ENCODE data around the gene ZDHHC20. TPM values are rescaled to one million over a fixed set of nuclear protein-coding genes. Genes with fewer than 3 reads are reported as not detected.

ZDHHC20 gene
- total RNA-seq, 1 donor from 2014 or later = 54.8 TPM

GRCh38 chr13:21435231-21435630 is 23.9 kb downstream of the ZDHHC20 start:
- Histone ChIP-seq H3K4me3 (ENCODE audit: low read depth, low read length) (no peak overlapping the region), H3K36me3 (ENCODE audit: control insufficient read depth, insufficient read depth, low read length) (no peaks in the 10 kb centered on the region), H3K27me3 (ENCODE audit: control insufficient read depth, insufficient read depth, low read length) (no peaks in the 10 kb centered on the region)
- FAIRE-seq (no peak), DNase-seq (ENCODE audit: low read depth) (no peak)
- no peak for TF ChIP-seq CTCF (IDR thresholded peaks at IDR 0.05; ENCODE audit: insufficient read depth, low read length, severe bottlenecking)

GRCh38 chr13:21434588-21434987 is 24.5 kb downstream of the ZDHHC20 start:
- Histone ChIP-seq H3K36me3 (ENCODE audit: control insufficient read depth, insufficient read depth, low read length) (no peaks in the 10 kb centered on the region), H3K4me3 (ENCODE audit: low read depth, low read length) (no peak overlapping the region), H3K27me3 (ENCODE audit: control insufficient read depth, insufficient read depth, low read length) (no peaks in the 10 kb centered on the region)
- TF ChIP-seq CTCF (IDR thresholded peaks at IDR 0.05; ENCODE audit: insufficient read depth, low read length, severe bottlenecking) = no peak
- DNase-seq (ENCODE audit: low read depth) (no peak), FAIRE-seq (no peak)

- no peaks in the 10 kb centered on the region for H3K27me3 ChIP-seq (ENCODE audit: control insufficient read depth, insufficient read depth, low read length)
- no peaks in the 10 kb centered on the region for H3K36me3 ChIP-seq (ENCODE audit: control insufficient read depth, insufficient read depth, low read length)
- FAIRE-seq (no peak), DNase-seq (ENCODE audit: low read depth) (no peak)
- H3K4me3 ChIP-seq (ENCODE audit: low read depth, low read length) = no peak overlapping the region
- no peak for TF ChIP-seq CTCF (IDR thresholded peaks at IDR 0.05; ENCODE audit: insufficient read depth, low read length, severe bottlenecking)
These were observed 29.9 kb downstream of the ZDHHC20 start for GRCh38 chr13:21429211-21429610.

GRCh38 chr13:21427741-21428140 is 31.4 kb downstream of the ZDHHC20 start:
- Histone ChIP-seq H3K27me3 (ENCODE audit: control insufficient read depth, insufficient read depth, low read length) (no peaks in the 10 kb centered on the region), H3K36me3 (ENCODE audit: control insufficient read depth, insufficient read depth, low read length) (no peaks in the 10 kb centered on the region), H3K4me3 (ENCODE audit: low read depth, low read length) (no peak overlapping the region)
- TF ChIP-seq CTCF (IDR thresholded peaks at IDR 0.05; ENCODE audit: insufficient read depth, low read length, severe bottlenecking) = no peak
- DNase-seq (ENCODE audit: low read depth) = no peak
- FAIRE-seq = no peak

GRCh38 chr13:21426238-21426637 is 32.9 kb downstream of the ZDHHC20 start:
- H3K4me3 ChIP-seq (ENCODE audit: low read depth, low read length) = no peak overlapping the region
- H3K27me3 ChIP-seq (ENCODE audit: control insufficient read depth, insufficient read depth, low read length) = no peaks in the 10 kb centered on the region
- FAIRE-seq (no peak), DNase-seq (ENCODE audit: low read depth) (no peak)
- no peaks in the 10 kb centered on the region for H3K36me3 ChIP-seq (ENCODE audit: control insufficient read depth, insufficient read depth, low read length)
- no peak for TF ChIP-seq CTCF (IDR thresholded peaks at IDR 0.05; ENCODE audit: insufficient read depth, low read length, severe bottlenecking)

- Histone ChIP-seq H3K4me3 (ENCODE audit: low read depth, low read length) (no peak overlapping the region), H3K27me3 (ENCODE audit: control insufficient read depth, insufficient read depth, low read length) (no peaks in the 10 kb centered on the region), H3K36me3 (ENCODE audit: control insufficient read depth, insufficient read depth, low read length) (no peaks in the 10 kb centered on the region)
- FAIRE-seq = no peak
- TF ChIP-seq CTCF (IDR thresholded peaks at IDR 0.05; ENCODE audit: insufficient read depth, low read length, severe bottlenecking) = no peak
- DNase-seq (ENCODE audit: low read depth) = peak; percentile 29
These were observed 38.4 kb downstream of the ZDHHC20 start for GRCh38 chr13:21420706-21421105.

Measured in bronchial epithelial cell (primary cell).